Adrenal gland (tissue), 12 donors: ENCODE data around the gene SAMHD1. TPM values are rescaled to one million over a fixed set of nuclear protein-coding genes. Genes with fewer than 3 reads are reported as not detected.

Experiments used
- DNase-seq, 7 donors: peaks; one replicate each; pipeline ENCODE4 v3.0.0-alpha.2; 2019 to 2020
- H3K27ac ChIP-seq, 5 donors: fragments of 200-600 bp; sonication (generic) in 4 of 5; 1 replicate in 3 of 5; 2 replicates in 2 of 5; pipeline versions ENCODE4 v1.5.1 to v1.8.0; 2016 to 2020; ENCODE audit warnings: mild to moderate bottlenecking in 1 of 5
- H3K27me3 ChIP-seq: fragments of 200-600 bp; 2 replicates; pipeline ENCODE4 v1.8.0; 2021
- H3K36me3 ChIP-seq, 2 donors: fragments of 200-600 bp; replicated peaks in 1 of 2; 1 replicate in 1 of 2; 2 replicates in 1 of 2; pipeline versions ENCODE4 v1.5.1 to v1.8.0; 2018 to 2022
- H3K4me1 ChIP-seq, 2 donors: fragments of 200-600 bp; replicated peaks in 1 of 2; 1 replicate in 1 of 2; 2 replicates in 1 of 2; pipeline versions ENCODE4 v1.5.1 to v1.8.0; 2018 to 2021
- H3K4me3 ChIP-seq, 4 donors: fragments of 200-600 bp; sonication (generic) in 3 of 4; one replicate each; pipeline ENCODE4 v1.5.1; 2016 to 2018
- H3K9me3 ChIP-seq, 3 donors: fragments of 200-600 bp; sonication (generic) in 1 of 3; replicated peaks in 1 of 3; 1 replicate in 2 of 3; 2 replicates in 1 of 3; pipeline versions ENCODE4 v1.5.1 to v1.8.0; 2016 to 2021
- CTCF ChIP-seq, 6 experiments: fragments of 450-650 bp in 4 of 6; fragments of 200-600 bp in 2 of 6; sonication (generic) in 1 of 6; IDR thresholded peaks; 1 replicate in 5 of 6; 2 replicates in 1 of 6; pipeline versions ENCODE4 v1.5.1 to v1.8.0; 2016 to 2021; ENCODE audit warnings: antibody characterized with exemption in 6 of 6, mild to moderate bottlenecking in 2 of 6, moderate library complexity in 1 of 6
- POLR2A ChIP-seq, 2 donors: fragments of 450-650 bp; IDR thresholded peaks; one replicate each; pipeline ENCODE4 v1.6.1; 2017; ENCODE audit warnings: antibody characterized with exemption in 2 of 2, mild to moderate bottlenecking in 2 of 2, moderate library complexity in 1 of 2
- WGBS, 4 donors: extraction: QIAGEN DNeasy Blood & Tissue Kit in 2 of 4; methylation state at CpG; one replicate each; pipeline versions ENCODE4 v1.1.5 to v1.1.7; 2013 to 2017; 5-methylcytosine and 5-hydroxymethylcytosine counted together
- intact Hi-C, 2 donors: fragments of 100-400 bp; cut with DNase I; formaldehyde crosslinking; loops; one replicate each; pipeline versions ENCODE4 v1.14.1 to v1.15.0; 2022 to 2023
- polyA plus RNA-seq, 3 donors: library from polyadenylated mRNA; stranded (reverse); fragments of 200-250 nt in 2 of 3; fragments of 350-450 nt in 1 of 3; fragmentation: Illumina TruSeq in 1 of 3; extraction: RNeasy Lipid Tissue Mini Kit (QIAGEN cat#74804) in 1 of 3; gene quantifications; one replicate each; pipeline ENCODE4 v1.2.3, GENCODE V29; 2013 to 2014
- total RNA-seq, 9 donors: library from RNA; depleted of rRNA in 4 of 9; stranded (reverse); fragments of >200 nt in 4 of 9; fragments of 120-200 nt in 1 of 9; fragmentation: NEBNext Ultra II Directional in 1 of 9; extraction: Animal tissue kit (Norgen Biotek cat#: 25700) in 1 of 9; gene quantifications; one replicate each; pipeline versions ENCODE4 v1.1.0 to v1.2.4, GENCODE V29; 2013 to 2023
- donor health status: healthy with polysubstance abuse.
- donor health status: Bipolar disorder and iron deficiency.
- donor health status: DM: yes; HTN: yes; CAD: no.
- donor health status: DM: no; HTN: no; CAD: no.
- donor health status: DM: no; HTN: no; CAD: no.
- donor health status: DM: yes; HTN: yes; CAD: no.

Gene SAMHD1
- total and polyA plus RNA-seq, 12 donors: 27.1 to 232 (median 92.1) TPM

GRCh38 chr20:36885356-36885755, 66.2 kb downstream of the SAMHD1 start:
- H3K36me3 ChIP-seq: peaks cover 0 to 8% of the 10 kb centered on the region in 2 donors
- WGBS, 4 donors: 43 to 46% (median 45%) methylated on average over 8 of the region's 8 CpGs
- H3K4me3 ChIP-seq: no peak overlapping the region
- H3K9me3 ChIP-seq: no peaks in the 10 kb centered on the region
- no peak for DNase-seq
- no peak for TF ChIP-seq POLR2A (IDR thresholded peaks at IDR 0.05)
- peak in 4 of 6 experiments; percentile 5 to 29 (median 21) for TF ChIP-seq CTCF (IDR thresholded peaks at IDR 0.05)
- intact Hi-C loops: no loop called here
- H3K27me3 ChIP-seq: no peaks in the 10 kb centered on the region
- no peak overlapping the region for H3K27ac ChIP-seq
- peaks cover 0 to 16% of the 10 kb centered on the region in 2 donors for H3K4me1 ChIP-seq

- Histone ChIP-seq H3K4me3 (no peak overlapping the region), H3K36me3 (peaks cover 0 to 3% of the 10 kb centered on the region in 2 donors), H3K4me1 (peaks cover 0 to 16% of the 10 kb centered on the region in 2 donors), H3K27me3 (no peaks in the 10 kb centered on the region), H3K27ac (no peak overlapping the region), H3K9me3 (no peaks in the 10 kb centered on the region)
- TF ChIP-seq POLR2A (IDR thresholded peaks at IDR 0.05): no peak
- intact Hi-C loops: no loop called here
- 78 to 81% (median 79%) methylated on average over 6 of the region's 6 CpGs for WGBS, 4 donors
- DNase-seq: no peak
Measured at GRCh38 chr20:36883977-36884535, 67.5 kb downstream of the SAMHD1 start.

- Histone ChIP-seq H3K36me3 (no peaks in the 10 kb centered on the region), H3K27ac (no peak overlapping the region), H3K9me3 (no peaks in the 10 kb centered on the region), H3K27me3 (no peaks in the 10 kb centered on the region), H3K4me1 (peaks cover 0 to 2% of the 10 kb centered on the region in 2 donors), H3K4me3 (no peak overlapping the region)
- WGBS, 4 donors: 75 to 84% (median 80%) methylated on average over 4 of the region's 4 CpGs
- intact Hi-C loops: no loop called here
- TF ChIP-seq POLR2A (IDR thresholded peaks at IDR 0.05): no peak
- no peak for TF ChIP-seq CTCF (IDR thresholded peaks at IDR 0.05)
- no peak for DNase-seq
Measured at GRCh38 chr20:36881888-36882287, 69.6 kb downstream of the SAMHD1 start.

GRCh38 chr20:36881331-36881730, 70.2 kb downstream of the SAMHD1 start:
- Histone ChIP-seq H3K36me3 (no peaks in the 10 kb centered on the region), H3K4me1 (no peaks in the 10 kb centered on the region), H3K9me3 (no peaks in the 10 kb centered on the region), H3K27ac (no peak overlapping the region), H3K27me3 (no peaks in the 10 kb centered on the region), H3K4me3 (no peak overlapping the region)
- no peak for DNase-seq
- 89 to 94% (median 91%) methylated on average over 16 of the region's 16 CpGs for WGBS, 4 donors
- intact Hi-C loops: no loop called here
- no peak for TF ChIP-seq POLR2A (IDR thresholded peaks at IDR 0.05)
- no peak for TF ChIP-seq CTCF (IDR thresholded peaks at IDR 0.05)

- intact Hi-C loops: no loop called here
- Histone ChIP-seq H3K27me3 (no peaks in the 10 kb centered on the region), H3K36me3 (no peaks in the 10 kb centered on the region), H3K4me3 (no peak overlapping the region), H3K4me1 (no peaks in the 10 kb centered on the region), H3K27ac (no peak overlapping the region), H3K9me3 (no peaks in the 10 kb centered on the region)
- TF ChIP-seq POLR2A (IDR thresholded peaks at IDR 0.05) (no peak), CTCF (IDR thresholded peaks at IDR 0.05) (no peak)
- no peak for DNase-seq
- 87 to 92% (median 90%) methylated on average over 9 to 11 of the region's 11 CpGs for WGBS, 4 donors
Measured at GRCh38 chr20:36880741-36881250, 70.7 kb downstream of the SAMHD1 start.
